Measurements from ENCODE around the gene FBXL7.

GRCh38 chr5:15768936-15769335 is 269.0 kb downstream of the FBXL7 start:
- TF ChIP-seq CTCF (IDR thresholded peaks at IDR 0.05) = no peak
- TF ChIP-seq POLR2A (IDR thresholded peaks at IDR 0.05) = no peak

Data from lower leg skin (tissue), 3 donors.